ENCODE results near the gene CMC4. TPM values are rescaled to one million over a fixed set of nuclear protein-coding genes. Genes with fewer than 3 reads are reported as not detected.

Gene CMC4
- total RNA-seq, 1 experiment from 2014 or later, result 15.8 TPM

- peak overlapping the region; percentile 67; the same call in 1 of the 2 replicates for H3K4me3 ChIP-seq
Measured at GRCh38 chrX:155069414-155069813, 1.5 kb downstream of the CMC4 start.

GRCh38 chrX:155068165-155068564 is 2.8 kb downstream of the CMC4 start:
- Histone ChIP-seq H3K27ac (peak overlapping the region; percentile 74), H3K36me3 (ENCODE audit: low read depth) (no peaks in the 10 kb centered on the region), H3K79me2 (ENCODE audit: low read depth) (peaks cover 61% of the 10 kb centered on the region), H3F3A (ENCODE audit: insufficient read depth, low read depth) (peaks cover 24% of the 10 kb centered on the region), H3K4me3 (peak overlapping the region; percentile 0; the same call in 1 of the 2 replicates), H3K9me2 (ENCODE audit: insufficient read depth) (no peaks in the 10 kb centered on the region), H3K9me3 (ENCODE audit: insufficient read depth, low read depth) (no peaks in the 10 kb centered on the region), H2AFZ (no peak overlapping the region), H4K20me1 (ENCODE audit: insufficient read depth) (no peaks in the 10 kb centered on the region), H3K4me2 (peak overlapping the region; percentile 77), H3K4me1 (replicated peaks; ENCODE audit: insufficient read depth) (peaks cover 56% of the 10 kb centered on the region), H3K27me3 (ENCODE audit: insufficient read depth, low read depth) (no peaks in the 10 kb centered on the region)
- intact Hi-C loops (cut with micrococcal nuclease; ENCODE audit: unreplicated experiment), result no loop called here
- peak; percentile 42 to 83 for DNase-seq
- ChIA-PET CTCF (no interaction called here), POLR2A (ENCODE audit: unreplicated experiment) (interaction anchor here (0.6 to 0.7 kb wide), 3 partner anchors 9 to 42 kb away, joined by 3 to 19 read pairs (median 3); partner anchors contain the start of gene FUNDC2)
- TSS peak; percentile 2 for BruUV-seq (replicated peaks)
- TF ChIP-seq CTCF (conservative IDR thresholded peaks at IDR 0.05) (no peak), EZH2 (IDR thresholded peaks at IDR 0.05; ENCODE audit: low read depth) (no peak)

More at GRCh38 chrX:155069414-155069813, 1.5 kb downstream of the CMC4 start:
- CTCF ChIA-PET, result no interaction called here
- H2AFZ ChIP-seq, result no peak overlapping the region
- peaks cover 50% of the 10 kb centered on the region for H3K4me1 ChIP-seq (replicated peaks; ENCODE audit: insufficient read depth)
- H3K27me3 ChIP-seq (ENCODE audit: insufficient read depth, low read depth), result no peaks in the 10 kb centered on the region
- H3K9me2 ChIP-seq (ENCODE audit: insufficient read depth), result no peaks in the 10 kb centered on the region
- TF ChIP-seq EZH2 (IDR thresholded peaks at IDR 0.05; ENCODE audit: low read depth) (no peak), CTCF (conservative IDR thresholded peaks at IDR 0.05) (no peak)
- H3F3A ChIP-seq (ENCODE audit: insufficient read depth, low read depth), result peaks cover 23% of the 10 kb centered on the region
- H4K20me1 ChIP-seq (ENCODE audit: insufficient read depth), result no peaks in the 10 kb centered on the region
- H3K27ac ChIP-seq, result peak overlapping the region; percentile 74; the same call in 1 of the 2 replicates
- no peaks in the 10 kb centered on the region for H3K36me3 ChIP-seq (ENCODE audit: low read depth)
- DNase-seq, result no peak
- no peaks in the 10 kb centered on the region for H3K9me3 ChIP-seq (ENCODE audit: insufficient read depth, low read depth)
- intact Hi-C loops (cut with micrococcal nuclease; ENCODE audit: unreplicated experiment), result no loop called here
- peaks cover 60% of the 10 kb centered on the region for H3K79me2 ChIP-seq (ENCODE audit: low read depth)
- BruUV-seq (replicated peaks), result no TSS peak
- peak overlapping the region; percentile 77 for H3K4me2 ChIP-seq
- POLR2A ChIA-PET (ENCODE audit: unreplicated experiment), result interaction anchor here (0.6 to 0.7 kb wide), 2 partner anchors 8 to 591 kb away, joined by 4 to 6 read pairs; no protein-coding TSS in a partner anchor

GRCh38 chrX:155065035-155065734 is 5.8 kb downstream of the CMC4 start:
- no peaks in the 10 kb centered on the region for H4K20me1 ChIP-seq (ENCODE audit: insufficient read depth)
- H3F3A ChIP-seq (ENCODE audit: insufficient read depth, low read depth), result peaks cover 24% of the 10 kb centered on the region
- H3K4me2 ChIP-seq, result peak overlapping the region; percentile 82
- H3K79me2 ChIP-seq (ENCODE audit: low read depth), result peaks cover 42% of the 10 kb centered on the region
- H3K4me3 ChIP-seq, result peak overlapping the region; percentile 50; the same call in 1 of the 2 replicates
- H3K9me3 ChIP-seq (ENCODE audit: insufficient read depth, low read depth), result no peaks in the 10 kb centered on the region
- H3K27ac ChIP-seq, result peak overlapping the region; percentile 88
- peak; percentile 47 to 88 for DNase-seq
- H3K36me3 ChIP-seq (ENCODE audit: low read depth), result no peaks in the 10 kb centered on the region
- no peak overlapping the region for H2AFZ ChIP-seq
- H3K27me3 ChIP-seq (ENCODE audit: insufficient read depth, low read depth), result no peaks in the 10 kb centered on the region
- ChIA-PET POLR2A (ENCODE audit: unreplicated experiment) (interaction anchor here (0.7 to 1.0 kb wide), 3 partner anchors 39 to 330 kb away, joined by 3 to 9 read pairs (median 4); partner anchors contain the start of gene FUNDC2), CTCF (interaction anchor here (0.7 kb wide), 1 partner anchor 567 kb away, joined by 3 read pairs; no protein-coding TSS in a partner anchor)
- intact Hi-C loops (cut with micrococcal nuclease; ENCODE audit: unreplicated experiment), result no loop called here
- no peaks in the 10 kb centered on the region for H3K9me2 ChIP-seq (ENCODE audit: insufficient read depth)
- peaks cover 56% of the 10 kb centered on the region for H3K4me1 ChIP-seq (replicated peaks; ENCODE audit: insufficient read depth)
- TF ChIP-seq EZH2 (IDR thresholded peaks at IDR 0.05; ENCODE audit: low read depth), result no peak
- BruUV-seq (replicated peaks), result no TSS peak
